HG02852 (cell line): ENCODE measurements around the gene SERPINI2.
"Not testable (repeated sequence)": the region's sequence is repeated elsewhere in the genome, so short reads cannot be mapped to it uniquely, and the experiment has no call there.

ENCODE experiments used
- ATAC-seq: cut with Tn5 transposase; IDR thresholded peaks from one replicate; pipeline ENCODE4 v1.9.1; 2021; ENCODE audit warnings: mild to moderate bottlenecking, moderate library complexity; ENCODE audit not compliant: unreplicated experiment

The SERPINI2 gene

DNA sequence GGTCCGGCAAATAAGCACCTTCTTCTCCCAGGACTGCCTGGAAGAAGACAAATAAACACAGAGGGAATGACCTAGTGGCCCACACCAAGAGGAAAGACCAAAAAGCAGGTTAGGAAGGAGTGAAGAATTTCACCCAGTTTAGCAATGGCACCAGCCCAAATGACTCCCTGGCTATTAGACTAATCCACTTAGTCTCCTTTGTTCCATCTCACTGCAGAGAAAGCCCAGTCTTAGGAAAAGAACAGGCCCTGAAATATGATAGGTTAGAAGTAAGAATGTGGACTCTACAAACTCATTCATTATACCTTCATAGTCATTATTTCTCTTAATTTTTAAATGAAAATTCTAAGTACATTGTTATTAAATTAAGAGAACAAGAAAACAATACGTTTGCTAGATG lies 23.2 kb downstream of the SERPINI2 start:
- ATAC-seq, result no peak

- no peak for ATAC-seq
Measured at GRCh38 chr3:167450195-167450594, 23.6 kb downstream of the SERPINI2 start.

GRCh38 chr3:167445491-167445890 lies 28.4 kb downstream of the SERPINI2 start:
- no peak for ATAC-seq

- ATAC-seq, result no peak
Measured at GRCh38 chr3:167441256-167441655, 32.6 kb downstream of the SERPINI2 start.

DNA sequence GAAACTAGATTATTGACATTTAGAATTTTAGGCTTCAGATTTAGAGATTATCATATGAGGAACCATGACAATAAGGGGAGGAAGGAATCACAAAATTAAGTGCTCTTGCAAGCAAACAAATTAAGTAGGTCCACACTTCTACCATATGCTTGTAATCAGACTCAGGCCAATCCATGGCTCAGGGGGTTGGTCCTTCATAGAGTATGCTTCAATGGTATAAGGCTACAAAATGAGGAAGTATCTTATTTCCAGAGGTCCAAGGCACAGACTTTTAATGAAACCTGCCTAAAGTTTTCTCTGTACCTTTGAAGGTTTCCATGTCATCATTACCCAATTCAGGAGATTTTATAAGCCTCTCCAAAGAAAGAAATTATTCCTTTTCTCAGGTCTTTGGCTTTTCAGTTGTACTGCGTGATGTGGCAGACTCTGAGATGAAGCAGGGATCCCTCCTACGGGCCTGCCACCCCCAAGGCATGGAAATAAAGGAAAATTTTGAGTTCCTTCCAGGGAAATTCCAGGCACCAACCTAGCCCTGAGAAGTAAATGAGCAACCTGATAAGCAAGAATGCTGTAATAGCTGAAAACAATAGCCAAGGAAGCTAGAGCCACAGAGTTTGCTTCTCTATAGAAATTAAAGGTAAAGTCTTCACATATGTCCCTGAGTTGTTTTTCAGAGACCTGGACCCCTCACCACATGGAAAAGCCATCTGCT lies 36.3 kb downstream of the SERPINI2 start:
- ATAC-seq, result no peak

DNA sequence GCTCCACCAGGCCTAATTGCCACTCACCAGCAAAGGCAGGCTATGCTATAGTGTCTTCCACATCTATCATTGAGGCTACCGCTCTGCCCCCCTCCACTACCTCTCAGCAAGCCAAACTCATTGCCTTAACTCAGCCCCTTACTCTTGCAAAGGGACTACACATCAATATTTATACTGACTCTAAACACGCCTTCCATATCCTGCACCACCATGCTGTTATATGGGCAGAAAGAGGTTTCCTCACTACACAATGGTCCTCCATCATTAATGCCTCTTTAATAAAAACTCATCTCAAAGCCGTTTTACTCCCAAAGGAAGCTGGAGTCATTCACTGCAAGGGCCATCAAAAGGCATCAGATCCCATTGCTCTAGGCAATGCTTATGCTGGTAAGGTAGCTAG lies 46.9 kb downstream of the SERPINI2 start:
- ATAC-seq, result not testable (repeated sequence)

GRCh38 chr3:167422396-167422795 lies 51.4 kb downstream of the SERPINI2 start:
- ATAC-seq, result not testable (repeated sequence)

- no peak for ATAC-seq
Measured at GRCh38 chr3:167409611-167410010, 64.2 kb downstream of the SERPINI2 start.

- ATAC-seq, result no peak
Measured at GRCh38 chr3:167406876-167407492, 66.9 kb downstream of the SERPINI2 start.

DNA sequence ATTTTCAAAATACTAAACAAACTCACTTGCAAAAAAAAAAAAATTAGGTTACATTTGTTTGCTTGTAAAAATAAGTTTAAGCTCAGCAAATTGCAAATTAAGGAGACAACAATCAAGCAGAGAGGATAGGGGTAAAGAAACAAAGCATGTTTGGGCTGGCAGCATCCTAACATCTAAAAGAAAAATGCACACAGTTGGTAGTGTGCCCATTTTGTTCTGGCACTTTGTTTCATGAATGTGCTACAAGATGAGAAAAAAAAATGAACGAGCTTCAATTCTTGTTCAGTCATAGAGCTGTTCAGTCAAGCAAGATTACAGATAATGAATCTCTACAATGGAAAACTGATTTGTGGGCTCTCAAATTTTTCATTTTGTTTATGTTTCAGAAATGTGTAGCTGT lies 76.0 kb downstream of the SERPINI2 start:
- ATAC-seq, result no peak

DNA sequence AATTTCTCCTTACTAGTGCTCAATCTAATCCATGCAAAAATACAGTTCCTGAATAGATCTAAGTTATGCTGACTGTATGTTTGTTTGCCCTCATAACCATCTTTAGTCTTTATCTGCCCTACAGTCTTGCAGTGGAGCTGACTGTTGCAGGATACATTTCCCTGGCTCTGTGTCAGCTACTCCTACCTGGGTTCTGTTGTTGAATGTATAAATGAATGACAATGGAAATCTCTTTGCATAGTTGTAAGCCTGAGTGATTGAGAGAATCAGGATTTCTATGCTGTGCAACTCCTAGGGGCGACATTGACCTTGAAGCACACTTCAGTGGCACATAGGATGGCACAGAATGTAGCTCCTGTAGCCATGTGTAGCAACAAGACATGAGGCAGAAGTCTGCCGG lies 77.8 kb downstream of the SERPINI2 start:
- ATAC-seq, result no peak

GRCh38 chr3:167394003-167394402 lies 79.8 kb downstream of the SERPINI2 start:
- no peak for ATAC-seq
